ENCODE results near the gene MRPL17.
A peak's percentile ranks its signal among the peaks of the same experiment; 100 is the strongest.
"Not testable (repeated sequence)": the region's sequence is repeated elsewhere in the genome, so short reads cannot be mapped to it uniquely, and the experiment has no call there.

The MRPL17 gene

DNA sequence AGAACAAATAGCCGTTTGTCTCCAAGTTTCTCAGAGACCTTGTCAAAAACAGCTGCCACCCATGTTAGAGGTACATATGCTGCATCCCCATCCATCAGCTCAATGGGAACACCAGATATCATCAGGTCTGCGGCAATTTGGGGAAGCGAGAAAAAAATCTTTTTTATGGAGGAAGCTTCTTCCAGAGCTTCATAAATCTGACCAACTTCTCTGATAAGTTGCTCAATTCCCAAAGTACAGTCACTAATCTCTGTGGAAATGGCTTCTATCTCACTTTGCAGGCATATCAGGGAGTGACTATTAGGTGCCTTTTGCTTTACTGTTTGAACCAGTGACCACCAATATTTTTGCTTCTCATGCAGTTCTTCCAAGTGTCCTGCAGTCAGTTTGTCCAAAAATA is 34.3 kb upstream of the MRPL17 start:
- Histone ChIP-seq H3K4me3 (ENCODE audit: insufficient read length, low read depth) (no peak overlapping the region), H3K36me3 (ENCODE audit: insufficient read depth, insufficient read length, low read length) (no peaks in the 10 kb centered on the region), H3K9ac (ENCODE audit: insufficient read length, low read depth) (no peak overlapping the region), H3K4me1 (ENCODE audit: insufficient read depth, insufficient read length) (no peaks in the 10 kb centered on the region), H3K9me3 (ENCODE audit: insufficient read depth, low read length) (peaks cover 4% of the 10 kb centered on the region; the same call in 1 of the 2 replicates), H3K27me3 (ENCODE audit: insufficient read depth, insufficient read length) (no peaks in the 10 kb centered on the region)
- no peak for TF ChIP-seq SUZ12 (IDR thresholded peaks at IDR 0.05; ENCODE audit: extremely low read depth, insufficient read depth, insufficient read length)
- no peak for TF ChIP-seq YY1 (IDR thresholded peaks at IDR 0.05; ENCODE audit: insufficient read depth, insufficient read length)
- TF ChIP-seq ZNF274 (IDR thresholded peaks at IDR 0.05; ENCODE audit: low read depth, low read length) = no peak
- DNase-seq (ENCODE audit: low read depth, low spot score) = no peak

DNA sequence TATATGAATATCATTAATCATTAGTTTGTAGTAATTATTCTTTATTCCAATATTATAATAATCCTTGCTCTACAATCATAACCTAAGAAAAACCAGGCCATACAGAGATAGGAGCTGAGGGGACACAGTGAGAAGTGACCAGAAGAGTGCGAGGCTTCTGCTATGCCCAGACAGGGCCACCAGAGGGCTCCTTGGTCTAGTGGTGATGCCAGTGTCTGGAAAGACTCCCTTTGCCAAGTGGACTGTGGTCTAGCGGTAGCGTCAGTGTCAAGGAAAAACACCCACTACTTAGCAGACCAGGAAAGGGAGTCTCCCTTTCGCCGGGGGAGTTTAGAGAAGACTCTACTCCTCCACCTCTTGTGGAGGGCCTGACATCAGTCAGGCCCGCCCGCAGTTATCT is 28.4 kb upstream of the MRPL17 start:
- not testable (repeated sequence) for H3K4me1 ChIP-seq (ENCODE audit: insufficient read depth, insufficient read length); H3K27me3 ChIP-seq (ENCODE audit: insufficient read depth, insufficient read length); H3K9ac ChIP-seq (ENCODE audit: insufficient read length, low read depth); DNase-seq (ENCODE audit: low read depth, low spot score); H3K36me3 ChIP-seq (ENCODE audit: insufficient read depth, insufficient read length, low read length); H3K4me3 ChIP-seq (ENCODE audit: insufficient read length, low read depth)
- H3K9me3 ChIP-seq (ENCODE audit: insufficient read depth, low read length) = peaks cover 13% of the 10 kb centered on the region; the same call in 1 of the 2 replicates

DNA sequence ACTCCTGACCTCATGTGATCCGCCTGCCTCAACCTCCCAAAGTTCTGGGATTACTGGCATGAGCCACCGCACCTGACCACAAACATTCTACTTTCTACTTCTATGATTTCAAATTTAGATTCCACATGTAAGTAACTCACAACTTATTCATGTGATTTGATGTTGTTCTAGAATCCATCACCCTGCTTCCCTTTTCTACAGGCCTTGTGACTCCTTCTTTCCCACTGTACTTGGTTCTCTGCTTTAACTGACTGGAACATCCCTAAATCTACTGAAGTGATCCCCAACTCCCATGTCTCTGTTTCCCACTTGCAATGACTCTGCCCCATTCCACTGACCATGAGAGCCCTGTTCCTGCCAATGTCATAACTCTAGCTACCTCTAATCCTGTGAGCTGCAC is 25.7 kb upstream of the MRPL17 start:
- H3K27me3 ChIP-seq (ENCODE audit: insufficient read depth, insufficient read length) = no peaks in the 10 kb centered on the region
- DNase-seq (ENCODE audit: low read depth, low spot score) = no peak
- no peaks in the 10 kb centered on the region for H3K4me1 ChIP-seq (ENCODE audit: insufficient read depth, insufficient read length)
- H3K9me3 ChIP-seq (ENCODE audit: insufficient read depth, low read length) = peaks cover 13% of the 10 kb centered on the region; the same call in 1 of the 2 replicates
- TF ChIP-seq SUZ12 (IDR thresholded peaks at IDR 0.05; ENCODE audit: extremely low read depth, insufficient read depth, insufficient read length) = no peak
- TF ChIP-seq ZNF274 (IDR thresholded peaks at IDR 0.05; ENCODE audit: low read depth, low read length) = no peak
- no peak for TF ChIP-seq YY1 (IDR thresholded peaks at IDR 0.05; ENCODE audit: insufficient read depth, insufficient read length)
- no peaks in the 10 kb centered on the region for H3K36me3 ChIP-seq (ENCODE audit: insufficient read depth, insufficient read length, low read length)
- H3K9ac ChIP-seq (ENCODE audit: insufficient read length, low read depth) = no peak overlapping the region
- no peak overlapping the region for H3K4me3 ChIP-seq (ENCODE audit: insufficient read length, low read depth)

DNA sequence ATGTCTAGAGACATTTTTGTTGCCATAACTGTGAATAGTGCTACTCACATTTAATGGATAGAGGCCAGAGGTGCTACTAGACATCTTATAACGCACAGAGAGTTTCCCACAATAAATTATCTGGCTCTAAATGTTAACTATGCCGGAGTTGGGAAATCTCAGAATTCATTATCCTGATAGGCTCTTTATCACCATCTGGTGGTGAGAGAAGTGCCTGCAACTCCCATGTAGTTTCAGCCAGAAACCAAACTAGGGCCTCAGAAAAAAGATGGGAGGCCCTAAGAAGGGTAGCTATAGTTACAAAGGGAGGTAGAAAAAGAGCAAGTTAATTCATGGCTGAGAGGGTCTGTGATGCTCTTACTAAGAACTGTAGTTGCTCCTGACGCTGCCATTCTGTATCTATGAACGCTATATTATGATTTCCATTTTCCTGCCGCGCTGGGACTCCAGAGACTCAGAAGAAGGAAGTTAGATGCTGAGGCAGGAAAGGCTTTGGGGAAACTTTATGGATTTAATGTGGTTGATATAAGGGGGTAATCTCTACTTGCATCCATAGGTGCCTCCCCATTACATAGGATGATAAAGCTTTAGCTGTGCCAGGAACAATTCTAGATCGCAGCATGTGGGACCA is 22.9 kb upstream of the MRPL17 start:
- TF ChIP-seq ZNF274 (IDR thresholded peaks at IDR 0.05; ENCODE audit: low read depth, low read length) (no peak), SUZ12 (IDR thresholded peaks at IDR 0.05; ENCODE audit: extremely low read depth, insufficient read depth, insufficient read length) (no peak), YY1 (IDR thresholded peaks at IDR 0.05; ENCODE audit: insufficient read depth, insufficient read length) (no peak)
- Histone ChIP-seq H3K4me3 (ENCODE audit: insufficient read length, low read depth) (no peak overlapping the region), H3K9me3 (ENCODE audit: insufficient read depth, low read length) (no peaks in the 10 kb centered on the region), H3K9ac (ENCODE audit: insufficient read length, low read depth) (no peak overlapping the region), H3K27me3 (ENCODE audit: insufficient read depth, insufficient read length) (no peaks in the 10 kb centered on the region), H3K36me3 (ENCODE audit: insufficient read depth, insufficient read length, low read length) (no peaks in the 10 kb centered on the region), H3K4me1 (ENCODE audit: insufficient read depth, insufficient read length) (no peaks in the 10 kb centered on the region)
- peak; percentile 18 for DNase-seq (ENCODE audit: low read depth, low spot score)

DNA sequence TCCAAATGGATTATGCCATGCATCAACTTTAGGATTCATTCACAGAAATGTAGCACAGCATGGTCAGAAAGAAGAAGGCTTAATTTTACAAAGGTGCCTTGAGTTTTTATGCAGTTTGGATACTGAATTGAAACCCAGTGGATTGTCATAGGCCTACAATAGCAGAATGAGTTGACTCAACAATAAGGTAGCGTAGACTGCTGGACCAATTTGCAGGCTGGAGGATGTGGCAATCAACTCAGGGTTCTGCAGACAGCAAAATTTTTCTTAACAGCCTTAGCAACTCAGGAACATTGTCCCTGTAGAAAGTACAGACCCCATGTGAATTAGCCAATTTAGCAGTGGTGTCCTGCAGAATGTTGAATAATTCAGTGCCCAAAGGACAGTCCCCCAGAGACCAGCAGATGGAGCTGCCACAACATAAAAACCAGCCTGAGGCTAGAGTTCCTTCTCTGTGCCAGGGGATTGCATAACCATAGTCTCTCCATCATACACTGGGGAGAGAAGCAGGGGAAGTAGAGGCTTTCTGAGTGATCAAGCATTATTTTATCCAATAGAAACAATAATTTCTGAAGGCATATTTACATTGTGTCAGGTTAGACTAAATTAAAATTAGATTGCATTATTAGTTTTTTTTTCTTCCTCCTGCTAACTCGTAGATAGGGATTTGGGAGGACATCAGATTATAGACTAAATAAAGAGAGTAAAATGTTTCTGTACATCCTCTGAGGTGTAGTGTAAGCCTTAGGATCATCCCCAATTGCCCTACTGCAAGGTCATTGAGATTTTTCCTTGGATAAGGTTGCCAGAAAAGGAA is 20.3 kb upstream of the MRPL17 start:
- Histone ChIP-seq H3K27me3 (ENCODE audit: insufficient read depth, insufficient read length) (no peaks in the 10 kb centered on the region), H3K4me1 (ENCODE audit: insufficient read depth, insufficient read length) (no peaks in the 10 kb centered on the region), H3K9me3 (ENCODE audit: insufficient read depth, low read length) (no peaks in the 10 kb centered on the region), H3K9ac (ENCODE audit: insufficient read length, low read depth) (no peak overlapping the region), H3K4me3 (ENCODE audit: insufficient read length, low read depth) (no peak overlapping the region), H3K36me3 (ENCODE audit: insufficient read depth, insufficient read length, low read length) (no peaks in the 10 kb centered on the region)
- peak; percentile 25 for DNase-seq (ENCODE audit: low read depth, low spot score)
- TF ChIP-seq SUZ12 (IDR thresholded peaks at IDR 0.05; ENCODE audit: extremely low read depth, insufficient read depth, insufficient read length) = no peak

DNA sequence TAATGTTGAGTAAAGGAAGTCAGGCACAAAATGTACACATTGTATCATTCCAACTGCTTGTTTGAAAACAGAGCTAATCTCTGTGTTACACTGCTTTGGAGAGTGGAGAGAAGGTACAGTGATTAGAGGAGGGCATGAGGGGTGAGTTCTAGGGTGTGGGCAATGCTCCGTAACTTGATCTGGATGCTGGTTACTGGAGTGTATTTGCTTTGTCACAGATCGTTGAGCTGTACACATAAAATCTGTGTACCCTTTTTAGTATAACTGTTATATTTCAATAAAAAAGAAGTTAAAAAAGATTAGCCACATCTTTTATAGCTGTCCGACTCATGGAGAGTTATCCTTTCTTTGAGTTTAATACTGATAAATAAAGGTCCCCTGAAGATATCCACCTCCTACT is 18.8 kb upstream of the MRPL17 start:
- not testable (repeated sequence) for H3K9me3 ChIP-seq (ENCODE audit: insufficient read depth, low read length); DNase-seq (ENCODE audit: low read depth, low spot score); H3K4me3 ChIP-seq (ENCODE audit: insufficient read length, low read depth); H3K9ac ChIP-seq (ENCODE audit: insufficient read length, low read depth); H3K4me1 ChIP-seq (ENCODE audit: insufficient read depth, insufficient read length); H3K27me3 ChIP-seq (ENCODE audit: insufficient read depth, insufficient read length); H3K36me3 ChIP-seq (ENCODE audit: insufficient read depth, insufficient read length, low read length)

DNA sequence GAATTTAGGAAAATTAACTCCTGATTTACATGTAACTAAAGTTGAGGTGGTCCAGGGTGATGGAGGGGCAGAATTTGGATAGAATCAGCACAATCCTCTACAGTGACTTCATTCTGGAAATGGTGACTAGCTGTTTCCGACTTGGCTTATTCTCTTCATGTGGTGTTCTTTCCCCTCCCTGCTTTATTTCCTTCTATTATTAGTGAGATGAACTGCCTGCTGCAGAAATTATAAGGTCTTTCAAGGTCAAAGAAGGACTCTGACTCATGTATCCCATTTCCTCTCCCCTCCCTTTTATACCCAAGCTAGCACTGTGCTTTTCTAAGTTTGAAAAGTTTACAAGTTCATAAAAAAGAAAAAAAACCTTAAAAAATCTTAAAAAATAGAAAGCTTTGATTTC is 12.2 kb upstream of the MRPL17 start:
- Histone ChIP-seq H3K36me3 (ENCODE audit: insufficient read depth, insufficient read length, low read length) (no peaks in the 10 kb centered on the region), H3K4me1 (ENCODE audit: insufficient read depth, insufficient read length) (no peaks in the 10 kb centered on the region), H3K9ac (ENCODE audit: insufficient read length, low read depth) (no peak overlapping the region), H3K27me3 (ENCODE audit: insufficient read depth, insufficient read length) (no peaks in the 10 kb centered on the region), H3K9me3 (ENCODE audit: insufficient read depth, low read length) (no peaks in the 10 kb centered on the region), H3K4me3 (ENCODE audit: insufficient read length, low read depth) (no peak overlapping the region)
- no peak for TF ChIP-seq SUZ12 (IDR thresholded peaks at IDR 0.05; ENCODE audit: extremely low read depth, insufficient read depth, insufficient read length)
- TF ChIP-seq ZNF274 (IDR thresholded peaks at IDR 0.05; ENCODE audit: low read depth, low read length) = no peak
- TF ChIP-seq YY1 (IDR thresholded peaks at IDR 0.05; ENCODE audit: insufficient read depth, insufficient read length) = no peak
- DNase-seq (ENCODE audit: low read depth, low spot score) = no peak

Data from NT2/D1 (cell line).